H1 (cell line): ENCODE results near the gene SH3PXD2B. TPM values are rescaled to one million over a fixed set of nuclear protein-coding genes. Genes with fewer than 3 reads are reported as not detected.

Source experiments
- CTCF ChIA-PET: fragments of 300-600 bp; sonication (Branson Sonifier 250); formaldehyde crosslinking; loops from one replicate; lab custom pipeline; 2021; ENCODE audit not compliant: partially characterized antibody; lab: Charles Lee
- POLR2A ChIA-PET: fragments of 300-600 bp; sonication (Branson Sonifier 250); formaldehyde crosslinking; loops from one replicate; lab custom pipeline; 2021; ENCODE audit warnings: inconsistent platforms; ENCODE audit not compliant: partially characterized antibody; lab: Charles Lee
- DNase-seq, 2 experiments: peaks; one replicate each; pipeline versions ENCODE4 v3.0.0 to v3.0.0-alpha.2; 2010 to 2022; ENCODE audit warnings: low spot score in 2 of 2, low read depth in 1 of 2, mixed read lengths in 1 of 2
- FAIRE-seq: peaks from 2 replicates; lab custom pipeline; 2011; peaks lifted over from hg19 to GRCh38; lab: Jason Lieb, UNC
- H2AFZ ChIP-seq: 2 replicates; pipeline ENCODE4 v1.8.1; 2012; ENCODE audit warnings: low read length, inconsistent platforms
- H2AK5ac ChIP-seq: 2 replicates; pipeline ENCODE4 v1.6.1; 2013; ENCODE audit warnings: low read depth, low read length
- H2BK120ac ChIP-seq: replicated peaks from 2 replicates; pipeline ENCODE3; 2013; ENCODE audit warnings: low read depth, low read length, inconsistent platforms
- H2BK12ac ChIP-seq: 2 replicates; pipeline ENCODE4 v1.6.1; 2013; ENCODE audit warnings: low read depth, low read length
- H2BK15ac ChIP-seq: 2 replicates; pipeline ENCODE4 v1.6.1; 2013; ENCODE audit warnings: low read length
- H2BK20ac ChIP-seq: 2 replicates; pipeline ENCODE4 v1.6.1; 2013; ENCODE audit warnings: low read length
- H2BK5ac ChIP-seq: 2 replicates; pipeline ENCODE4 v1.6.1; 2013; ENCODE audit warnings: low read depth, low read length
- H3K14ac ChIP-seq: 2 replicates; pipeline ENCODE4 v1.6.1; 2013; ENCODE audit warnings: inconsistent platforms; ENCODE audit not compliant: insufficient read length
- H3K18ac ChIP-seq: 2 replicates; pipeline ENCODE4 v1.6.1; 2013; ENCODE audit warnings: low read length; ENCODE audit errors: extremely low read depth
- H3K23ac ChIP-seq: 2 replicates; pipeline ENCODE4 v1.6.1; 2013; ENCODE audit warnings: inconsistent platforms; ENCODE audit not compliant: insufficient read length
- H3K23me2 ChIP-seq: 2 replicates; pipeline ENCODE4 v1.6.1; 2013; ENCODE audit warnings: low read depth, low read length
- H3K27ac ChIP-seq: 2 replicates; pipeline ENCODE4 v1.6.1; 2011; ENCODE audit warnings: low read depth, low read length, inconsistent platforms
- H3K27me3 ChIP-seq, 4 experiments: replicated peaks in 1 of 4; 1 replicate in 1 of 4; 2 replicates in 3 of 4; pipeline versions ENCODE4 v1.6.1 to v1.8.1; 2011 to 2013; ENCODE audit warnings: low read length in 3 of 4, mild to moderate bottlenecking in 3 of 4, inconsistent platforms in 2 of 4, mixed read lengths in 2 of 4, moderate library complexity in 1 of 4; ENCODE audit not compliant: control insufficient read depth in 3 of 4, insufficient read depth in 3 of 4; ENCODE audit errors: extremely low read depth in 1 of 4
- H3K36me3 ChIP-seq, 4 experiments: 2 replicates each; pipeline versions ENCODE4 v1.6.1 to v1.8.1; 2011 to 2013; ENCODE audit warnings: mild to moderate bottlenecking in 4 of 4, low read length in 3 of 4, moderate library complexity in 2 of 4, control low read depth in 1 of 4, inconsistent platforms in 1 of 4; ENCODE audit not compliant: insufficient read depth in 4 of 4, control insufficient read depth in 2 of 4
- H3K4ac ChIP-seq: replicated peaks from 2 replicates; pipeline ENCODE3; 2013; ENCODE audit warnings: low read length, low read depth, mixed read lengths, inconsistent platforms; ENCODE audit not compliant: insufficient read length
- H3K4me1 ChIP-seq, 4 experiments: replicated peaks in 1 of 4; 1 replicate in 1 of 4; 2 replicates in 3 of 4; pipeline versions ENCODE4 v1.6.1 to v1.8.1; 2011 to 2013; ENCODE audit warnings: low read length in 3 of 4, inconsistent platforms in 2 of 4, mixed read lengths in 1 of 4; ENCODE audit not compliant: insufficient read depth in 4 of 4, control insufficient read depth in 3 of 4
- H3K4me2 ChIP-seq, 2 experiments: 2 replicates each; pipeline versions ENCODE4 v1.6.1 to v1.8.1; 2011 to 2013; ENCODE audit warnings: low read depth in 2 of 2, low read length in 2 of 2, control low read depth in 1 of 2, inconsistent platforms in 1 of 2, mild to moderate bottlenecking in 1 of 2; ENCODE audit not compliant: insufficient read depth in 1 of 2
- H3K4me3 ChIP-seq, 4 experiments: fragments of 200-600, 300-600 bp in 1 of 4; sonication (generic), shearing (Covaris generic), sonication (Bioruptor Twin) in 1 of 4; 2 replicates each; pipeline versions ENCODE4 v1.5.1 to v1.8.1; 2011 to 2016; ENCODE audit warnings: low read length in 4 of 4, low read depth in 3 of 4, control low read depth in 2 of 4, inconsistent platforms in 2 of 4, mild to moderate bottlenecking in 2 of 4, mixed read lengths in 1 of 4, moderate library complexity in 1 of 4; ENCODE audit not compliant: insufficient read depth in 2 of 4; ENCODE audit errors: extremely low read depth in 1 of 4
- H3K56ac ChIP-seq: replicated peaks from 2 replicates; pipeline ENCODE3; 2013; ENCODE audit warnings: low read depth, mild to moderate bottlenecking, mixed read lengths, low read length, inconsistent platforms; ENCODE audit not compliant: insufficient read length
- H3K79me1 ChIP-seq: 2 replicates; pipeline ENCODE4 v1.6.1; 2013; ENCODE audit warnings: low read depth, low read length, control low read depth
- H3K79me2 ChIP-seq, 2 experiments: 2 replicates each; pipeline versions ENCODE4 v1.6.1 to v1.8.1; 2012 to 2013; ENCODE audit warnings: low read length in 2 of 2, mild to moderate bottlenecking in 2 of 2, inconsistent platforms in 1 of 2; ENCODE audit not compliant: insufficient read depth in 2 of 2, control insufficient read depth in 1 of 2
- H3K9ac ChIP-seq, 4 experiments: replicated peaks in 1 of 4; 1 replicate in 1 of 4; 2 replicates in 3 of 4; pipeline versions ENCODE4 v1.6.1 to v1.8.1; 2011 to 2013; ENCODE audit warnings: low read depth in 3 of 4, low read length in 3 of 4, control low read depth in 2 of 4, mild to moderate bottlenecking in 2 of 4, moderate library complexity in 2 of 4, inconsistent platforms in 1 of 4; ENCODE audit errors: extremely low read depth in 1 of 4
- H3K9me3 ChIP-seq, 2 experiments: 2 replicates each; pipeline versions ENCODE4 v1.6.1 to v1.8.1; 2012 to 2013; ENCODE audit warnings: mild to moderate bottlenecking in 2 of 2, moderate library complexity in 2 of 2, control low read depth in 1 of 2, inconsistent platforms in 1 of 2, low read depth in 1 of 2, low read length in 1 of 2, mixed read lengths in 1 of 2; ENCODE audit not compliant: insufficient read depth in 2 of 2
- H4K20me1 ChIP-seq, 2 experiments: replicated peaks in 1 of 2; 2 replicates each; pipeline versions ENCODE3 to v1.8.1; 2011 to 2013; ENCODE audit warnings: inconsistent platforms in 2 of 2, low read length in 2 of 2, mild to moderate bottlenecking in 1 of 2; ENCODE audit not compliant: insufficient read depth in 2 of 2, control insufficient read depth in 1 of 2
- H4K5ac ChIP-seq: 2 replicates; pipeline ENCODE4 v1.6.1; 2013; ENCODE audit warnings: low read length, low read depth, mixed read lengths, inconsistent platforms; ENCODE audit not compliant: insufficient read length
- H4K8ac ChIP-seq: 2 replicates; pipeline ENCODE4 v1.8.0; 2013; ENCODE audit warnings: mild to moderate bottlenecking, moderate library complexity, low read length, inconsistent platforms; ENCODE audit not compliant: insufficient read depth; ENCODE audit errors: extremely low read depth
- H4K91ac ChIP-seq: replicated peaks from 2 replicates; pipeline ENCODE3; 2013; ENCODE audit warnings: low read length, mixed read lengths, inconsistent platforms; ENCODE audit not compliant: insufficient read length
- CBX5 ChIP-seq: fragments of 300-800, 300-1000 bp; sonication (generic); IDR thresholded peaks from 2 replicates; pipeline ENCODE4 v1.7.1; 2016; ENCODE audit warnings: antibody characterized with exemption, low read length, low read depth
- HDAC2 ChIP-seq, 2 experiments: fragments of 300-600 bp in 1 of 2; sonication (generic) in 1 of 2; IDR thresholded peaks; 2 replicates each; pipeline ENCODE4 v1.6.1; 2011 to 2012; ENCODE audit warnings: low read depth in 2 of 2, low read length in 2 of 2, mild to moderate bottlenecking in 2 of 2, moderate library complexity in 2 of 2, borderline replicate concordance in 1 of 2, inconsistent platforms in 1 of 2
- HDAC6 ChIP-seq: IDR thresholded peaks from one replicate; pipeline ENCODE4 v1.7.1; 2012; ENCODE audit warnings: low read depth, mild to moderate bottlenecking, inconsistent platforms, low read length, moderate library complexity
- JUND ChIP-seq: IDR thresholded peaks from 2 replicates; pipeline ENCODE4 v1.6.1; 2011; ENCODE audit warnings: mild to moderate bottlenecking, improper control_type of control experiment, low read length
- NANOG ChIP-seq: IDR thresholded peaks from 2 replicates; pipeline ENCODE4 v1.6.1; 2011; ENCODE audit warnings: low read length, low read depth, mild to moderate bottlenecking, inconsistent platforms; ENCODE audit not compliant: insufficient read depth, poor library complexity, severe bottlenecking
- RXRA ChIP-seq: IDR thresholded peaks from 2 replicates; pipeline ENCODE4 v1.6.1; 2011; ENCODE audit warnings: low read depth, mild to moderate bottlenecking, low read length, moderate library complexity; ENCODE audit not compliant: insufficient read depth
- SIX5 ChIP-seq: IDR thresholded peaks from 2 replicates; pipeline ENCODE4 v1.6.1; 2011; ENCODE audit warnings: mild to moderate bottlenecking, low read depth, low read length
- SUZ12 ChIP-seq: fragments of 200-600 bp; sonication (generic); IDR thresholded peaks from 2 replicates; pipeline ENCODE4 v1.6.1; 2012; ENCODE audit warnings: mild to moderate bottlenecking, inconsistent platforms, low read length, moderate library complexity, mixed read lengths
- TAF1 ChIP-seq: IDR thresholded peaks from 2 replicates; pipeline ENCODE4 v1.6.1; 2011; ENCODE audit warnings: mild to moderate bottlenecking, low read depth, low read length
- TCF12 ChIP-seq: IDR thresholded peaks from 2 replicates; pipeline ENCODE4 v1.6.1; 2011; ENCODE audit warnings: low read depth, mild to moderate bottlenecking, low read length
- WGBS, 2 experiments: shearing (Covaris generic) in 1 of 2; methylation state at CpG; one replicate each; pipeline versions ENCODE4 v1.1.6 to v1.1.7; 2013 to 2015; ENCODE audit warnings: low lambda C conversion rate in 2 of 2, mixed read lengths in 2 of 2, inconsistent platforms in 1 of 2, low coverage in 1 of 2, missing lambda C conversion rate in 1 of 2; ENCODE audit not compliant: insufficient replicate concordance in 2 of 2, insufficient coverage in 1 of 2, insufficient read length in 1 of 2; ENCODE audit errors: extremely low coverage in 1 of 2, missing lambda C conversion rate in 1 of 2; 5-methylcytosine and 5-hydroxymethylcytosine counted together
- polyA plus RNA-seq, 7 experiments: library from polyadenylated mRNA; depleted of rRNA in 3 of 7; stranded (reverse) in 5 of 7; unstranded in 2 of 7; fragments of >200 nt in 5 of 7; fragments of 200-250 nt in 2 of 7; gene quantifications; 1 replicate in 5 of 7; 2 replicates in 1 of 7; 4 replicates in 1 of 7; pipeline versions ENCODE4 v1.2.1 to v1.2.3, GENCODE V29; 2011 to 2013; ENCODE audit warnings: missing spikeins in 2 of 7, mixed read lengths in 2 of 7
- total RNA-seq: library from RNA; stranded (reverse); fragmentation: NEBNext Ultra II Directional; extraction: Animal tissue kit (Norgen Biotek cat#: 25700); gene quantifications from 2 replicates; pipeline ENCODE4 v1.2.1, GENCODE V29; 2021

The SH3PXD2B gene
- total and polyA plus RNA-seq, 2 of the 8 experiments (the other 6 are each of a cell fraction or from before 2014, with no cell fraction given): 32.9 to 72.9 TPM

DNA sequence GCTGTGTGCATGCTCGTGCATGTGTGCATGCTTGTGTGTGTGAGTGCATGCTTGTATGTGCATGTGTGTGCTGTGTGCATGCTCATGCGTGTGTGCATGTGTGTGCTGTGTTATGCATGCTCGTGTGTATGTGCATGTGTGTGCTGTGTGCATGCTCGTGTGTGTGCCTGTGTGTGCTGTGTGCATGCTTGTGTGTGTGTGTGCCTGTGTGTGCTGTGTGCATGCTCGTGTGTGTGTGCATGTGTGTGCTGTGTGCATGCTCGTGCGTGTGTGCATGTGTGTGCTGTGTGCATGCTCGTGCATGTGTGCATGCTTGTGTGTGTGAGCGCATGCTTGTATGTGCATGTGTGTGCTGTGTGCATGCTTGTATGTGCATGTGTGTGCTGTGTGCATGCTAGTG lies 30.3 kb upstream of the SH3PXD2B start:
- H3K4me1 ChIP-seq: no peaks in the 10 kb centered on the region
- H2BK20ac ChIP-seq: no peak overlapping the region
- H3K14ac ChIP-seq: no peak overlapping the region
- H3K27me3 ChIP-seq: no peaks in the 10 kb centered on the region; a peak in 1 of 7 replicates
- ChIA-PET CTCF (interaction anchor here (1.2 to 8.6 kb wide), 3 partner anchors 133 to 222 kb away, joined by 3 to 170 read pairs (median 3); no protein-coding TSS in a partner anchor), POLR2A (interaction anchor here (1.2 kb wide), 1 partner anchor 13 kb away, joined by 3 read pairs; no protein-coding TSS in a partner anchor)
- H3K9ac ChIP-seq: peak overlapping the region in 1 of 4 experiments; percentile 3; a peak in 1 of 7 replicates
- peaks cover 0 to 6% of the 10 kb centered on the region in 2 experiments; a peak in 1 of 4 replicates for H3K9me3 ChIP-seq
- no peaks in the 10 kb centered on the region for H3K79me1 ChIP-seq
- H4K20me1 ChIP-seq: no peaks in the 10 kb centered on the region
- no peaks in the 10 kb centered on the region for H3K79me2 ChIP-seq
- no peak overlapping the region for H2BK120ac ChIP-seq
- TF ChIP-seq JUND (no peak), HDAC6 (no peak), SUZ12 (no peak), SIX5 (no peak), TAF1 (no peak), HDAC2 (IDR thresholded peaks at IDR 0.05; ENCODE audit: borderline replicate concordance in 1 of 2, low read depth in 2 of 2, low read length in 2 of 2) (no peak), NANOG (no peak), RXRA (no peak), TCF12 (no peak), CBX5 (no peak)
- H4K5ac ChIP-seq: no peak overlapping the region
- no peak overlapping the region for H3K4me3 ChIP-seq
- H3K27ac ChIP-seq: no peak overlapping the region
- no peak overlapping the region for H4K91ac ChIP-seq
- no peak overlapping the region for H3K4me2 ChIP-seq
- DNase-seq (no peak), FAIRE-seq (no peak)
- H3K23me2 ChIP-seq: no peaks in the 10 kb centered on the region
- H2AFZ ChIP-seq: no peak overlapping the region
- no peak overlapping the region for H3K4ac ChIP-seq
- 0 out of 2 replicates have a peak overlapping the region, but pooled peaks have one; percentile 60 for H2BK12ac ChIP-seq
- H2AK5ac ChIP-seq: peak overlapping the region; percentile 65; the same call in 1 of the 2 replicates
- 74% methylated on average over 9 of the region's 9 CpGs; no CpG with 5 or more reads in 1 of the 2 experiments for WGBS, 2 experiments
- no peak overlapping the region for H4K8ac ChIP-seq
- no peak overlapping the region for H3K23ac ChIP-seq
- 0 out of 2 replicates have a peak overlapping the region, but pooled peaks have one; percentile 44 for H2BK5ac ChIP-seq
- H3K56ac ChIP-seq: no peak overlapping the region
- H3K18ac ChIP-seq: no peak overlapping the region
- H3K36me3 ChIP-seq: no peaks in the 10 kb centered on the region
- no peak overlapping the region for H2BK15ac ChIP-seq
